PC-3 (cell line): ENCODE data around the gene IER5L. TPM values are rescaled to one million over a fixed set of nuclear protein-coding genes. Genes with fewer than 3 reads are reported as not detected.

ENCODE experiments used
- ATAC-seq: fragments of 200-7000 bp; cut with Tn5 transposase; 2 replicates; pipeline ENCODE4 v1.9.1; 2020; ENCODE audit warnings: mild to moderate bottlenecking, moderate library complexity
- Bru-seq: library from RNA; stranded (reverse); fragments of 400-500 nt; gene quantifications from one replicate; lab custom pipeline; 2021; lab: Mats Ljungman, UMichigan
- BruChase-seq, 2 experiments: library from RNA; stranded (reverse); fragments of 400-500 nt; gene quantifications; one replicate each; lab custom pipeline; 2021; lab: Mats Ljungman, UMichigan
- BruUV-seq: library from RNA; stranded (reverse); fragments of 400-500 nt; replicated peaks from 2 replicates; lab custom pipeline; 2021; lab: Mats Ljungman, UMichigan
- CTCF ChIA-PET: fragments of 300-600 bp; sonication (Branson Sonifier 250); formaldehyde crosslinking; loops from one replicate; lab custom pipeline; 2022; ENCODE audit warnings: antibody characterized with exemption; lab: Charles Lee
- POLR2A ChIA-PET: fragments of 300-600 bp; sonication (Branson Sonifier 250); formaldehyde crosslinking; loops from one replicate; lab custom pipeline; 2022; ENCODE audit warnings: antibody characterized with exemption; ENCODE audit not compliant: unreplicated experiment; lab: Charles Lee
- DNase-seq: peaks from one replicate; pipeline ENCODE4 v3.0.0-alpha.2; 2015
- H2AFZ ChIP-seq: fragments of 300-600 bp; sonication (generic); 2 replicates; pipeline ENCODE4 v1.6.0; 2016; ENCODE audit warnings: antibody characterized with exemption, low read length
- H3F3A ChIP-seq: fragments of 300-600 bp; sonication (generic); one replicate; pipeline ENCODE4 v1.6.0; 2017; ENCODE audit warnings: antibody characterized with exemption, low read length, control low read depth, mild to moderate bottlenecking; ENCODE audit not compliant: unreplicated experiment
- H3K27ac ChIP-seq: fragments of 300-600 bp; sonication (generic); 2 replicates; pipeline ENCODE4 v1.5.1; 2016; ENCODE audit warnings: mild to moderate bottlenecking, low read length
- H3K27me3 ChIP-seq: fragments of 300-600 bp; sonication (generic); 2 replicates; pipeline ENCODE4 v1.6.1; 2016; ENCODE audit warnings: low read length, mixed read lengths
- H3K36me3 ChIP-seq: fragments of 300-600 bp; sonication (generic); 2 replicates; pipeline ENCODE4 v1.6.1; 2016; ENCODE audit warnings: low read depth, mixed run types, low read length, mixed read lengths
- H3K4me1 ChIP-seq: fragments of 300-600 bp; sonication (generic); 2 replicates; pipeline ENCODE4 v1.5.1; 2016; ENCODE audit warnings: low read length; ENCODE audit not compliant: insufficient read depth
- H3K4me2 ChIP-seq: fragments of 300-600 bp; sonication (generic); 2 replicates; pipeline ENCODE4 v1.6.0; 2016; ENCODE audit warnings: low read length
- H3K4me3 ChIP-seq: fragments of 300-600 bp; sonication (generic); 2 replicates; pipeline ENCODE4 v1.5.1; 2016; ENCODE audit warnings: mild to moderate bottlenecking, low read length, mixed read lengths
- H3K79me2 ChIP-seq: fragments of 300-600 bp; sonication (generic); 2 replicates; pipeline ENCODE4 v1.6.1; 2017; ENCODE audit warnings: low read length, mixed read lengths
- H3K9ac ChIP-seq: fragments of 300-600 bp; sonication (generic); 2 replicates; pipeline ENCODE4 v1.6.0; 2016; ENCODE audit warnings: mild to moderate bottlenecking, low read length
- H3K9me2 ChIP-seq: fragments of 300-600 bp; sonication (generic); replicated peaks from 2 replicates; pipeline ENCODE4 v1.6.1; 2016; ENCODE audit warnings: mixed run types, low read length, mixed read lengths
- H3K9me3 ChIP-seq: fragments of 300-600 bp; sonication (generic); 2 replicates; pipeline ENCODE4 v1.6.1; 2016; ENCODE audit warnings: low read length, mixed read lengths
- H4K20me1 ChIP-seq: fragments of 300-600 bp; sonication (generic); 2 replicates; pipeline ENCODE4 v1.6.1; 2016; ENCODE audit warnings: low read length, mixed read lengths
- CTCF ChIP-seq: fragments of 300-600 bp; sonication (generic); conservative IDR thresholded peaks from 2 replicates; pipeline ENCODE4 v1.5.1; 2017; ENCODE audit warnings: antibody characterized with exemption, low read depth, mild to moderate bottlenecking, low read length
- EZH2 ChIP-seq: fragments of 300-600 bp; sonication (generic); IDR thresholded peaks from one replicate; pipeline ENCODE4 v1.6.1; 2017; ENCODE audit warnings: antibody characterized with exemption, mild to moderate bottlenecking, low read length; ENCODE audit not compliant: unreplicated experiment
- EZH2phosphoT487 ChIP-seq: fragments of 300-600 bp; sonication (generic); IDR thresholded peaks from 2 replicates; pipeline ENCODE4 v1.6.1; 2018; ENCODE audit warnings: mild to moderate bottlenecking, antibody characterized with exemption, low read length, borderline replicate concordance
- intact Hi-C: fragments of 100-400 bp; cut with micrococcal nuclease; formaldehyde crosslinking; loops from 2 replicates; pipeline ENCODE4 v1.9.0; 2023
- long read RNA-seq: library from polyadenylated mRNA; unstranded; transcript quantifications from one replicate; pipeline ENCODE4 v2.0.0, GENCODE V29; 2021; ENCODE audit not compliant: unreplicated experiment
- total RNA-seq: library from RNA; depleted of rRNA; stranded (reverse); fragments of >200 nt; gene quantifications from 2 replicates; pipeline ENCODE4 v1.2.3, GENCODE V29; 2014; rRNA removed

The IER5L gene
- total RNA-seq (42.8 and 46.1 TPM in 2 replicates), Bru-seq, nascent RNA (percentile 64 among the genes with signal in this experiment), BruChase-seq, experiment 1, labeled RNA remaining after a 6-hour chase (percentile 43 among the genes with signal in this experiment), BruChase-seq, experiment 2, labeled RNA remaining after a 2-hour chase (percentile 58 among the genes with signal in this experiment)
- long read RNA-seq, transcript IER5L-201 (1 exons, 2,711 nt), result major isoform, 21 of 21 reads
- long read RNA-seq, partial matches to known transcripts, result 0 of 21 reads
- long read RNA-seq, other reads (novel, unspliced or antisense), result 0 of 21 reads

DNA sequence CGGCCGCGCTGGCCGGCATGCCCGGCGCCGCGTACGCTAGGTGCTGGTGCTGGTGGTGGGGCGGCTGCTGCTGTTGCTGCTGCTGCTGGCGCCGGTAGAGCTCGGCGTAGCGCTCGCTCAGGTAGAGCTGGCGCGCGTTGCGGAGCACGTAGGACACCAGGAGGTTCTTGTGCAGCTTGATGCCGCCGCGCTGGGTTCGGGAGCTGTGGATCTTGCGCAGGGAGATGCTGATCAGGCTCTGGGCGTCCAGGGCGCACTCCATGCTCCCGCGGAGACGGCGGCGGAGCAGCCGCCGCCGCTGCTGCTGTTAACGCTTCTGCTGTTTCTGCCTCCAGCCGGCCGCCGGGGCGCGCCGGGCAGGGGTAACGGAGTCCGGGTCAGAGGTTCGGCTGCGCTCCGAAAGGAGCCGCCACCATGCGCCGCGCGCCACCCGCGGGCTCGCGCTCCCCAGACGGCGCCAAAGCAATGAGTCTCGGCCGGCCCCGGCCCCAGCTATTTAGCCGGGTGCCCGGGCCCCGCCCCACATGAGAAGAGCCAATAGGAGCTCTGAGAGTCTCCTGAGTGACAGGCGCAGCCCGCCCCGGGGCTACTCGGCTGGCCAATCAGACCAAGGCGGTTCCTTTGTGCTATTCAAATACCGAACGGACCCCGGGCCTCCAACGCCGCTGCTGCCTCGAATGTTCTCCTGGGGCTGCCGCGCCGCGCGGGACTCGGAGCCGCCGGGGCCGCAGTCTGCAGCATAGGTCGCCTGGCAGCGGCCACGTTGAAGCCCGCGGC lies at the start of gene IER5L:
TSS of gene IER5L (minus strand) at position 471 of the 777 bp plus-strand sequence. CDS start at position 262, 209 bp downstream.
- ChIA-PET POLR2A (interaction anchor here (0.6 to 0.7 kb wide), 7 partner anchors 9 to 513 kb away, joined by 3 to 6 read pairs (median 4); no protein-coding TSS in a partner anchor), CTCF (interaction anchor here (0.5 to 0.6 kb wide), 2 partner anchors 60 to 317 kb away, joined by 3 read pairs; no protein-coding TSS in a partner anchor)
- H4K20me1 ChIP-seq, result no peaks in the 10 kb centered on the region
- H3K36me3 ChIP-seq, result no peaks in the 10 kb centered on the region
- H3K27me3 ChIP-seq, result no peaks in the 10 kb centered on the region
- H3K9me2 ChIP-seq, result no peaks in the 10 kb centered on the region
- peak within 1 kb of the TSS; percentile 99 for H3K4me2 ChIP-seq
- intact Hi-C loops, result loop anchor here (2.0 to 10.0 kb wide), 3 partner anchors 157 to 434 kb away; no protein-coding TSS in a partner anchor
- ATAC-seq, result peak; percentile 69
- TF ChIP-seq CTCF, result no peak
- no peak for TF ChIP-seq EZH2phosphoT487
- no peak for TF ChIP-seq EZH2
- no peaks in the 10 kb centered on the region for H3K9me3 ChIP-seq
- no TSS peak for BruUV-seq
- peak within 1 kb of the TSS; percentile 71 for H2AFZ ChIP-seq
- H3F3A ChIP-seq, result no peaks in the 10 kb centered on the region
- H3K27ac ChIP-seq, result no peak within 1 kb of the TSS
- DNase-seq, result peak; percentile 92
- peaks cover 22% of the 10 kb centered on the region for H3K79me2 ChIP-seq
- peak within 1 kb of the TSS; percentile 90 for H3K4me3 ChIP-seq
- peaks cover 18% of the 10 kb centered on the region for H3K4me1 ChIP-seq
- H3K9ac ChIP-seq, result peak within 1 kb of the TSS; percentile 87; the same call in 1 of the 2 replicates

- no peaks in the 10 kb centered on the region for H3K9me2 ChIP-seq
- intact Hi-C loops, result no loop called here
- DNase-seq, result no peak
- no peak overlapping the region for H3K4me2 ChIP-seq
- CTCF ChIA-PET, result no interaction called here
- H4K20me1 ChIP-seq, result no peaks in the 10 kb centered on the region
- H2AFZ ChIP-seq, result no peak overlapping the region
- H3K4me1 ChIP-seq, result no peaks in the 10 kb centered on the region
- TF ChIP-seq EZH2phosphoT487, result no peak
- TF ChIP-seq CTCF, result no peak
- no peak for TF ChIP-seq EZH2
- no peak overlapping the region for H3K4me3 ChIP-seq
- H3K36me3 ChIP-seq, result no peaks in the 10 kb centered on the region
- no peaks in the 10 kb centered on the region for H3K9me3 ChIP-seq
- POLR2A ChIA-PET, result no interaction called here
- H3K9ac ChIP-seq, result no peak overlapping the region
- H3K27me3 ChIP-seq, result no peaks in the 10 kb centered on the region
- BruUV-seq, result no TSS peak
- no peak for ATAC-seq
- no peak overlapping the region for H3K27ac ChIP-seq
- H3F3A ChIP-seq, result no peaks in the 10 kb centered on the region
- H3K79me2 ChIP-seq, result no peaks in the 10 kb centered on the region
Observed at GRCh38 chr9:129227843-129228189, 49.8 kb upstream of the IER5L start.
